CD4-positive, alpha-beta T cell treated with Interleukin-17A for 4 hours (primary cell): ENCODE results near the gene IFI27.

Experiments
- DNase-seq: peaks from one replicate; pipeline ENCODE4 v3.0.0-alpha.2; 2020; ENCODE audit warnings: mixed read lengths

Gene IFI27

GRCh38 chr14:94158239-94158883 lies 47.8 kb downstream of the IFI27 start:
- DNase-seq, result peak; percentile 65

GRCh38 chr14:94161058-94161457 lies 50.5 kb downstream of the IFI27 start:
- peak; percentile 29 for DNase-seq

- DNase-seq, result peak; percentile 19
Measured at GRCh38 chr14:94161981-94162380, 51.4 kb downstream of the IFI27 start.

GRCh38 chr14:94162466-94162865 lies 51.9 kb downstream of the IFI27 start:
- DNase-seq, result no peak

- peak; percentile 16 for DNase-seq
Measured at GRCh38 chr14:94163796-94164195, 53.3 kb downstream of the IFI27 start.

- no peak for DNase-seq
Measured at GRCh38 chr14:94164685-94165431, 54.3 kb downstream of the IFI27 start.

GRCh38 chr14:94165744-94166143 lies 55.2 kb downstream of the IFI27 start:
- DNase-seq, result no peak
